H1 (cell line): ENCODE measurements around the gene MMP25. TPM values are rescaled to one million over a fixed set of nuclear protein-coding genes. Genes with fewer than 3 reads are reported as not detected.

Experiments used
- BCL11A ChIP-seq, 2 experiments: IDR thresholded peaks; one replicate each; pipeline ENCODE4 v1.6.1; 2011; ENCODE audit warnings: low read depth in 2 of 2, low read length in 2 of 2, mild to moderate bottlenecking in 2 of 2
- CBX5 ChIP-seq: fragments of 300-800, 300-1000 bp; sonication (generic); IDR thresholded peaks from 2 replicates; pipeline ENCODE4 v1.7.1; 2016; ENCODE audit warnings: antibody characterized with exemption, low read length, low read depth
- GABPA ChIP-seq: IDR thresholded peaks from 2 replicates; pipeline ENCODE4 v1.6.1; 2011; ENCODE audit warnings: mild to moderate bottlenecking, low read length, moderate library complexity, borderline replicate concordance; ENCODE audit not compliant: insufficient read depth
- MAFK ChIP-seq: IDR thresholded peaks from 2 replicates; pipeline ENCODE4 v1.6.1; 2012; ENCODE audit warnings: low read depth, mild to moderate bottlenecking, improper control_type of control experiment, low read length
- SIN3A ChIP-seq, 2 experiments: IDR thresholded peaks in 1 of 2; conservative IDR thresholded peaks in 1 of 2; 2 replicates each; pipeline ENCODE4 v1.6.1; 2011 to 2012; ENCODE audit warnings: low read length in 2 of 2, improper control_type of control experiment in 1 of 2, low read depth in 1 of 2, mild to moderate bottlenecking in 1 of 2
- polyA plus RNA-seq, 7 experiments: library from polyadenylated mRNA; depleted of rRNA in 3 of 7; stranded (reverse) in 5 of 7; unstranded in 2 of 7; fragments of >200 nt in 5 of 7; fragments of 200-250 nt in 2 of 7; gene quantifications; 1 replicate in 5 of 7; 2 replicates in 1 of 7; 4 replicates in 1 of 7; pipeline versions ENCODE4 v1.2.1 to v1.2.3, GENCODE V29; 2011 to 2013; ENCODE audit warnings: missing spikeins in 2 of 7, mixed read lengths in 2 of 7
- total RNA-seq: library from RNA; stranded (reverse); fragmentation: NEBNext Ultra II Directional; extraction: Animal tissue kit (Norgen Biotek cat#: 25700); gene quantifications from 2 replicates; pipeline ENCODE4 v1.2.1, GENCODE V29; 2021
- TF ChIP-seq, protein P1 (sequence below), 3 experiments: IDR thresholded peaks; 1 replicate in 2 of 3; 2 replicates in 1 of 3; pipeline versions ENCODE4 v1.5.1 to v1.6.1; 2011; ENCODE audit warnings: low read length in 3 of 3, mild to moderate bottlenecking in 3 of 3, inconsistent platforms in 2 of 3, low read depth in 1 of 3, moderate library complexity in 1 of 3; ENCODE audit not compliant: insufficient read depth in 1 of 3; ENCODE audit errors: control extremely low read depth in 1 of 3

The MMP25 gene
- total and polyA plus RNA-seq, 2 of the 8 experiments (the other 6 are each of a cell fraction or from before 2014, with no cell fraction given): 7.7 to 26.7 TPM

GRCh38 chr16:3060339-3061127, 14.2 kb downstream of the MMP25 start (continued):
- TF ChIP-seq, protein P1, sequence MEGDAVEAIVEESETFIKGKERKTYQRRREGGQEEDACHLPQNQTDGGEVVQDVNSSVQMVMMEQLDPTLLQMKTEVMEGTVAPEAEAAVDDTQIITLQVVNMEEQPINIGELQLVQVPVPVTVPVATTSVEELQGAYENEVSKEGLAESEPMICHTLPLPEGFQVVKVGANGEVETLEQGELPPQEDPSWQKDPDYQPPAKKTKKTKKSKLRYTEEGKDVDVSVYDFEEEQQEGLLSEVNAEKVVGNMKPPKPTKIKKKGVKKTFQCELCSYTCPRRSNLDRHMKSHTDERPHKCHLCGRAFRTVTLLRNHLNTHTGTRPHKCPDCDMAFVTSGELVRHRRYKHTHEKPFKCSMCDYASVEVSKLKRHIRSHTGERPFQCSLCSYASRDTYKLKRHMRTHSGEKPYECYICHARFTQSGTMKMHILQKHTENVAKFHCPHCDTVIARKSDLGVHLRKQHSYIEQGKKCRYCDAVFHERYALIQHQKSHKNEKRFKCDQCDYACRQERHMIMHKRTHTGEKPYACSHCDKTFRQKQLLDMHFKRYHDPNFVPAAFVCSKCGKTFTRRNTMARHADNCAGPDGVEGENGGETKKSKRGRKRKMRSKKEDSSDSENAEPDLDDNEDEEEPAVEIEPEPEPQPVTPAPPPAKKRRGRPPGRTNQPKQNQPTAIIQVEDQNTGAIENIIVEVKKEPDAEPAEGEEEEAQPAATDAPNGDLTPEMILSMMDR (IDR thresholded peaks at IDR 0.05; ENCODE audit: control extremely low read depth in 1 of 3, insufficient read depth in 1 of 3, low read depth in 1 of 3, low read length in 3 of 3): no peak
- TF ChIP-seq SIN3A (conservative IDR thresholded peaks at IDR 0.05 in 1 of 2, IDR thresholded peaks at IDR 0.05 in 1 of 2; ENCODE audit: low read depth in 1 of 2, low read length in 2 of 2) (no peak), MAFK (no peak), GABPA (no peak), BCL11A (IDR thresholded peaks at IDR 0.05; ENCODE audit: low read depth in 2 of 2, low read length in 2 of 2) (no peak), CBX5 (no peak)
- TF ChIP-seq, all 59 proteins: peak for 0
